HG02840 (cell line): Measurements from ENCODE around the gene PHACTR1.

Experiments used
- ATAC-seq: cut with Tn5 transposase; IDR thresholded peaks from one replicate; pipeline ENCODE4 v1.9.1; 2021; ENCODE audit warnings: mild to moderate bottlenecking, moderate library complexity, moderate number of reproducible peaks; ENCODE audit not compliant: unreplicated experiment, low FRiP score

PHACTR1 gene

GRCh38 chr6:13290335-13290734, 573.8 kb downstream of the PHACTR1 start:
- no peak for ATAC-seq

GRCh38 chr6:13292774-13293173, 576.2 kb downstream of the PHACTR1 start:
- ATAC-seq = no peak

- ATAC-seq = no peak
These were observed 578.0 kb downstream of the PHACTR1 start for GRCh38 chr6:13294499-13295069.

GRCh38 chr6:13295576-13295975, 579.0 kb downstream of the PHACTR1 start:
- no peak for ATAC-seq

GRCh38 chr6:13296536-13296997, 580.0 kb downstream of the PHACTR1 start:
- no peak for ATAC-seq

GRCh38 chr6:13297391-13297790, 580.8 kb downstream of the PHACTR1 start:
- no peak for ATAC-seq

- no peak for ATAC-seq
These were observed 581.9 kb downstream of the PHACTR1 start for GRCh38 chr6:13298446-13298845.

GRCh38 chr6:13299403-13299821, 582.8 kb downstream of the PHACTR1 start:
- no peak for ATAC-seq

GRCh38 chr6:13299918-13300317, 583.4 kb downstream of the PHACTR1 start:
- no peak for ATAC-seq

GRCh38 chr6:13300643-13301590, 584.4 kb downstream of the PHACTR1 start:
- ATAC-seq = no peak

- ATAC-seq = no peak
These were observed 585.7 kb downstream of the PHACTR1 start for GRCh38 chr6:13302291-13302690.

GRCh38 chr6:13302751-13303667, 586.4 kb downstream of the PHACTR1 start:
- peak; percentile 69 for ATAC-seq

- ATAC-seq = peak; percentile 47
These were observed 587.1 kb downstream of the PHACTR1 start for GRCh38 chr6:13303668-13304017.

- ATAC-seq = no peak
These were observed 587.5 kb downstream of the PHACTR1 start for GRCh38 chr6:13304101-13304500.

GRCh38 chr6:13304580-13305260, 588.2 kb downstream of the PHACTR1 start:
- ATAC-seq = peak; percentile 49

GRCh38 chr6:13305288-13305687, 588.7 kb downstream of the PHACTR1 start:
- ATAC-seq = no peak

- no peak for ATAC-seq
These were observed 589.2 kb downstream of the PHACTR1 start for GRCh38 chr6:13305791-13306190.

GRCh38 chr6:13307508-13307995, 591.0 kb downstream of the PHACTR1 start:
- no peak for ATAC-seq

GRCh38 chr6:13308332-13308731, 591.8 kb downstream of the PHACTR1 start:
- ATAC-seq = no peak

GRCh38 chr6:13311155-13311554, 594.6 kb downstream of the PHACTR1 start:
- no peak for ATAC-seq
